H9 (cell line): ENCODE results near the gene RNF215. TPM values are rescaled to one million over a fixed set of nuclear protein-coding genes. Genes with fewer than 3 reads are reported as not detected.

Experiments used
- DNase-seq: peaks from one replicate; pipeline ENCODE4 v3.0.0-alpha.2; 2017
- H2AFZ ChIP-seq: one replicate; pipeline ENCODE4 v1.6.1; 2013; ENCODE audit warnings: mild to moderate bottlenecking, low read length, control low read depth, moderate library complexity
- H2AK5ac ChIP-seq: 2 replicates; pipeline ENCODE4 v1.6.1; 2013; ENCODE audit warnings: low read length, control low read depth, mixed read lengths; ENCODE audit not compliant: insufficient read length
- H2BK120ac ChIP-seq: one replicate; pipeline ENCODE4 v1.6.1; 2013; ENCODE audit warnings: low read depth, mild to moderate bottlenecking, low read length, control low read depth, inconsistent platforms; ENCODE audit not compliant: poor library complexity, severe bottlenecking
- H2BK12ac ChIP-seq: 2 replicates; pipeline ENCODE4 v1.6.1; 2013; ENCODE audit warnings: low read length, control low read depth, mixed read lengths, low read depth; ENCODE audit not compliant: insufficient read length
- H2BK15ac ChIP-seq: 2 replicates; pipeline ENCODE4 v1.6.1; 2013; ENCODE audit warnings: low read depth, low read length, control low read depth
- H2BK20ac ChIP-seq: one replicate; pipeline ENCODE4 v1.6.1; 2013; ENCODE audit warnings: low read depth, mild to moderate bottlenecking, low read length, control low read depth, inconsistent platforms; ENCODE audit not compliant: poor library complexity, severe bottlenecking
- H2BK5ac ChIP-seq: 2 replicates; pipeline ENCODE4 v1.6.1; 2013; ENCODE audit warnings: low read length, control low read depth, mixed read lengths; ENCODE audit not compliant: insufficient read length
- H3K14ac ChIP-seq: 2 replicates; pipeline ENCODE4 v1.6.1; 2013; ENCODE audit warnings: low read length, control low read depth; ENCODE audit not compliant: insufficient read depth
- H3K18ac ChIP-seq: 2 replicates; pipeline ENCODE4 v1.6.1; 2013; ENCODE audit warnings: low read depth, mild to moderate bottlenecking, mixed read lengths, low read length, control low read depth; ENCODE audit not compliant: insufficient read length
- H3K23ac ChIP-seq: 2 replicates; pipeline ENCODE4 v1.6.1; 2013; ENCODE audit warnings: low read length, control low read depth, mixed read lengths, low read depth; ENCODE audit not compliant: insufficient read length
- H3K23me2 ChIP-seq: 2 replicates; pipeline ENCODE4 v1.6.1; 2013; ENCODE audit warnings: low read depth, mild to moderate bottlenecking, mixed read lengths, low read length, control low read depth; ENCODE audit not compliant: insufficient read length, poor library complexity, severe bottlenecking
- H3K27ac ChIP-seq: 2 replicates; pipeline ENCODE4 v1.5.1; 2013; ENCODE audit warnings: low read length, control low read depth, mixed read lengths, low read depth; ENCODE audit not compliant: insufficient read length
- H3K27me3 ChIP-seq: 2 replicates; pipeline ENCODE4 v1.6.1; 2013; ENCODE audit warnings: low read length, control low read depth, inconsistent platforms; ENCODE audit not compliant: insufficient read depth
- H3K4ac ChIP-seq: 2 replicates; pipeline ENCODE4 v1.6.1; 2013; ENCODE audit warnings: low read depth, mild to moderate bottlenecking, control low read depth, inconsistent platforms, low read length, moderate library complexity
- H3K4me1 ChIP-seq: 2 replicates; pipeline ENCODE4 v1.6.1; 2013; ENCODE audit warnings: low read length, control low read depth, inconsistent platforms; ENCODE audit not compliant: insufficient read depth
- H3K4me2 ChIP-seq: 2 replicates; pipeline ENCODE4 v1.6.1; 2013; ENCODE audit warnings: low read length, control low read depth, mixed read lengths; ENCODE audit not compliant: insufficient read length, insufficient read depth
- H3K56ac ChIP-seq: 2 replicates; pipeline ENCODE4 v1.6.1; 2013; ENCODE audit warnings: low read depth, mild to moderate bottlenecking, mixed read lengths, low read length, control low read depth; ENCODE audit not compliant: insufficient read length
- H3K79me1 ChIP-seq: 2 replicates; pipeline ENCODE4 v1.6.1; 2013; ENCODE audit warnings: low read depth, mild to moderate bottlenecking, moderate library complexity, low read length, control low read depth, inconsistent platforms; ENCODE audit not compliant: insufficient read depth, poor library complexity, severe bottlenecking
- H3K79me2 ChIP-seq: 2 replicates; pipeline ENCODE4 v1.6.1; 2013; ENCODE audit warnings: low read length, control low read depth, inconsistent platforms; ENCODE audit not compliant: insufficient read depth
- H3K9ac ChIP-seq: 2 replicates; pipeline ENCODE4 v1.6.1; 2013; ENCODE audit warnings: low read length, control low read depth, mixed read lengths; ENCODE audit not compliant: insufficient read length; ENCODE audit errors: extremely low read depth
- H3K9me3 ChIP-seq: one replicate; pipeline ENCODE4 v1.6.1; 2013; ENCODE audit warnings: low read depth, low read length, inconsistent platforms; ENCODE audit not compliant: control insufficient read depth
- H3T11ph ChIP-seq: one replicate; pipeline ENCODE4 v1.6.1; 2013; ENCODE audit warnings: mild to moderate bottlenecking, low read length, control low read depth, inconsistent platforms
- H4K20me1 ChIP-seq: one replicate; pipeline ENCODE4 v1.6.1; 2013; ENCODE audit not compliant: control insufficient read depth, insufficient read length, insufficient read depth
- H4K5ac ChIP-seq: 2 replicates; pipeline ENCODE4 v1.6.1; 2013; ENCODE audit warnings: low read depth, mild to moderate bottlenecking, mixed read lengths, low read length, control low read depth; ENCODE audit not compliant: insufficient read length
- H4K8ac ChIP-seq: replicated peaks from 2 replicates; pipeline ENCODE4 v1.6.1; 2013; ENCODE audit warnings: low read length, control low read depth, mixed read lengths, low read depth; ENCODE audit not compliant: insufficient read length
- H4K91ac ChIP-seq: 2 replicates; pipeline ENCODE4 v1.6.1; 2013; ENCODE audit warnings: low read depth, mild to moderate bottlenecking, moderate library complexity, mixed read lengths, low read length, control low read depth; ENCODE audit not compliant: insufficient read length
- H3K27ac Mint-ChIP-seq, 3 experiments: 2 replicates in 2 of 3; 3 replicates in 1 of 3; pipeline ENCODE4 v1.8.0; 2020 to 2021; ENCODE audit warnings: mixed read lengths in 3 of 3, mild to moderate bottlenecking in 1 of 3, moderate library complexity in 1 of 3
- H3K27me3 Mint-ChIP-seq: 2 replicates; pipeline ENCODE4 v1.8.0; 2021; ENCODE audit warnings: low read depth, mild to moderate bottlenecking, moderate library complexity, mixed read lengths
- H3K36me3 Mint-ChIP-seq, 3 experiments: 2 replicates in 2 of 3; 3 replicates in 1 of 3; pipeline ENCODE4 v1.8.0; 2020 to 2021; ENCODE audit warnings: low read depth in 3 of 3, mixed read lengths in 3 of 3; ENCODE audit not compliant: insufficient read depth in 1 of 3
- H3K4me1 Mint-ChIP-seq, 2 experiments: 2 replicates each; pipeline ENCODE4 v1.8.0; 2020; ENCODE audit warnings: mixed read lengths in 2 of 2
- H3K4me3 Mint-ChIP-seq, 2 experiments: 2 replicates in 1 of 2; 3 replicates in 1 of 2; pipeline ENCODE4 v1.8.0; 2020 to 2021; ENCODE audit warnings: mild to moderate bottlenecking in 2 of 2, mixed read lengths in 2 of 2, moderate library complexity in 1 of 2
- H3K9me3 Mint-ChIP-seq, 2 experiments: 2 replicates in 1 of 2; 3 replicates in 1 of 2; pipeline ENCODE4 v1.8.0; 2020; ENCODE audit warnings: mild to moderate bottlenecking in 2 of 2, mixed read lengths in 2 of 2, moderate library complexity in 1 of 2
- CTCF ChIP-seq: fragments of 200-600 bp; sonication (generic); conservative IDR thresholded peaks from 3 replicates; pipeline ENCODE4 v1.8.0; 2021; ENCODE audit warnings: antibody characterized with exemption, mild to moderate bottlenecking
- WGBS: extraction: QIAGEN DNeasy Blood & Tissue Kit; methylation state at CpG from one replicate; pipeline ENCODE4 v1.1.7; 2013; ENCODE audit warnings: missing lambda C conversion rate, low lambda C conversion rate, mixed read lengths; ENCODE audit not compliant: insufficient read length; ENCODE audit errors: extremely low coverage; 5-methylcytosine and 5-hydroxymethylcytosine counted together
- total RNA-seq: library from RNA; stranded (reverse); gene quantifications from 2 replicates; pipeline ENCODE4 v1.2.1, GENCODE V29; 2021

Gene RNF215
- total RNA-seq, 1 experiment from 2014 or later: 24.5 TPM

GRCh38 chr22:30427871-30428270 is 40.7 kb upstream of the RNF215 start:
- Histone ChIP-seq H2BK15ac (no peak overlapping the region), H3K18ac (no peak overlapping the region), H4K5ac (no peak overlapping the region), H3K4ac (no peak overlapping the region), H3K4me2 (no peak overlapping the region), H2BK120ac (no peak overlapping the region), H4K20me1 (no peaks in the 10 kb centered on the region), H3K23me2 (peaks cover 19% of the 10 kb centered on the region), H3K23ac (no peak overlapping the region), H3K56ac (no peak overlapping the region), H3T11ph (no peak overlapping the region), H2BK20ac (no peak overlapping the region), H2BK5ac (no peak overlapping the region), H2BK12ac (no peak overlapping the region), H3K27ac (no peak overlapping the region), H3K79me1 (no peaks in the 10 kb centered on the region), H3K14ac (no peak overlapping the region), H3K9me3 (no peaks in the 10 kb centered on the region), H3K79me2 (no peaks in the 10 kb centered on the region; the same call in 1 of the 2 replicates), H2AK5ac (no peak overlapping the region), H2AFZ (no peak overlapping the region), H3K4me1 (no peaks in the 10 kb centered on the region), H4K91ac (no peak overlapping the region), H3K9ac (no peak overlapping the region), H3K27me3 (no peaks in the 10 kb centered on the region), H4K8ac (no peak overlapping the region)
- Mint-ChIP-seq H3K27ac (no peak overlapping the region), H3K9me3 (no peaks in the 10 kb centered on the region), H3K27me3 (no peaks in the 10 kb centered on the region; the same call in 1 of the 2 replicates), H3K4me1 (peaks cover 23 to 24% of the 10 kb centered on the region in 2 experiments), H3K36me3 (peaks cover 12 to 22% (median 21%) of the 10 kb centered on the region in 3 experiments), H3K4me3 (peak overlapping the region in 1 of 2 experiments; percentile 35; a peak in 1 of 5 replicates)
- TF ChIP-seq CTCF: no peak
- no peak for DNase-seq
- WGBS: no CpG with 5 or more reads among the region's 1 CpG
